GM12892 (cell line): ENCODE data around the gene ARHGDIG.

Experiments used
- DNase-seq: peaks from one replicate; pipeline ENCODE4 v3.0.0; 2011; ENCODE audit not compliant: insufficient read length
- FAIRE-seq: peaks from 2 replicates; lab custom pipeline; 2011; peaks lifted over from hg19 to GRCh38; lab: Jason Lieb, UNC
- POLR2A ChIP-seq: IDR thresholded peaks from 2 replicates; pipeline ENCODE4 v1.6.1; 2011; ENCODE audit warnings: low read depth, low read length, control low read depth
- POLR2AphosphoS5 ChIP-seq: IDR thresholded peaks from 2 replicates; pipeline ENCODE4 v1.6.1; 2011; ENCODE audit warnings: low read depth, low read length, control low read depth
- TAF1 ChIP-seq: IDR thresholded peaks from 2 replicates; pipeline ENCODE4 v1.6.1; 2011; ENCODE audit warnings: low read depth, mild to moderate bottlenecking, control low read depth, low read length, borderline replicate concordance

Gene ARHGDIG

DNA sequence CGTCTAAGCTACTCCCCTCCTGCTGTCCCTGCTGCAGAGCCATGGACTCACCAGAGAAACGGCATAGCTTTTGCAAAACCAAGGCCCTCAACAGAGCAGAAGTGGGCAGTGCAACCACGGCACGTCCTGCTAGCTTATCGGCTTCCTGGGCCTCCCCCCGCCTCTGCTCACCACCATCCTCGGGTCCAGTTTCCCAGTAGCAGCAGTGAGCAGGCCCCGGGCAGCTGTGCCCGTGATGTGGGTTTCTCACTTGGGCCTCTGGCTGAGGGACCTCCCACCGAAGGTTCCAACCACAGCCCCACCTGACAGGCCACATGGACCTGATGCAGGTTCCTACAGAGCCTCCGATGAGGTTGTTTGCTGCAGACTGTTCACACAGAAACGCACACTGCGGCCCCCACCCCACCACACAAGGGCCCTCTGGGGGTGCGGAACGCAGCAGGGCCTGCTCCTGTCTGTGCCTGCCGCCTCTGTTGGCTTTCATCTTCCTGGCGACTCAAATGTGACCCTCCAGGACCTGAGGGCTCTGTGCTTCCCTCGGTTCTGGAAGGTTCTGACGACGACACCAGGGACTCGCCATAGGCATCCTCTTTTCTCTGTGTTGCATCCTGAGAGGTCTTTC lies 27.4 kb downstream of the ARHGDIG start:
- DNase-seq (no peak), FAIRE-seq (no peak)
- TF ChIP-seq POLR2A (no peak), TAF1 (no peak), POLR2AphosphoS5 (no peak)

DNA sequence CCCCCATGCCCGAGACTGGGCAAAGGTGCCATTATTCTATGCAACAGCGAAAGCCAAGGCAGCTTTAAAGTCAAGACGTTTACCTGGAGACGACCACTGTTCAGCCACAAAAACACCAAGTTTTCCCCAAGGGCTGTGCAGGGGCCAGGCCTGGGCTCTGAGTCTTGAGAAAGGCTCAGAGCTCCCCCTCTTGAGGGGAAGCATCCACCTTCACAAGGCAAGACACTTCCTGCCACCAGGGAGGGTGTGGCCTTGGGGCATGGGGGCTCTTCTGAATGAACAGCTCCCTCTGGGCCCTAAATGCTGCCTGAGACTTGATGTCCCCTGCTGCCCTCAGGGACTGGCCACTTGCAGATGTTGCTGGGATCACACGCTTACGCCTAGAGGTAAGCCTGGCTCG lies 29.1 kb downstream of the ARHGDIG start:
- FAIRE-seq = no peak

GRCh38 chr16:311725-312124 lies 31.3 kb downstream of the ARHGDIG start:
- no peak for FAIRE-seq
- TF ChIP-seq TAF1 = no peak
- TF ChIP-seq POLR2A = no peak
- DNase-seq = no peak

More for the DNA sequence above, 29.1 kb downstream of the ARHGDIG start:
- no peak for DNase-seq
- TF ChIP-seq POLR2A = no peak
- TF ChIP-seq POLR2AphosphoS5 = no peak
- no peak for TF ChIP-seq TAF1

GRCh38 chr16:314351-314750 lies 34.0 kb downstream of the ARHGDIG start:
- no peak for TF ChIP-seq POLR2AphosphoS5
- TF ChIP-seq POLR2A = no peak
- TF ChIP-seq TAF1 = no peak
- DNase-seq (no peak), FAIRE-seq (no peak)

- FAIRE-seq = no peak
- TF ChIP-seq TAF1 (no peak), POLR2A (no peak), POLR2AphosphoS5 (no peak)
- DNase-seq = no peak
These were observed 34.5 kb downstream of the ARHGDIG start for GRCh38 chr16:314795-315299.

DNA sequence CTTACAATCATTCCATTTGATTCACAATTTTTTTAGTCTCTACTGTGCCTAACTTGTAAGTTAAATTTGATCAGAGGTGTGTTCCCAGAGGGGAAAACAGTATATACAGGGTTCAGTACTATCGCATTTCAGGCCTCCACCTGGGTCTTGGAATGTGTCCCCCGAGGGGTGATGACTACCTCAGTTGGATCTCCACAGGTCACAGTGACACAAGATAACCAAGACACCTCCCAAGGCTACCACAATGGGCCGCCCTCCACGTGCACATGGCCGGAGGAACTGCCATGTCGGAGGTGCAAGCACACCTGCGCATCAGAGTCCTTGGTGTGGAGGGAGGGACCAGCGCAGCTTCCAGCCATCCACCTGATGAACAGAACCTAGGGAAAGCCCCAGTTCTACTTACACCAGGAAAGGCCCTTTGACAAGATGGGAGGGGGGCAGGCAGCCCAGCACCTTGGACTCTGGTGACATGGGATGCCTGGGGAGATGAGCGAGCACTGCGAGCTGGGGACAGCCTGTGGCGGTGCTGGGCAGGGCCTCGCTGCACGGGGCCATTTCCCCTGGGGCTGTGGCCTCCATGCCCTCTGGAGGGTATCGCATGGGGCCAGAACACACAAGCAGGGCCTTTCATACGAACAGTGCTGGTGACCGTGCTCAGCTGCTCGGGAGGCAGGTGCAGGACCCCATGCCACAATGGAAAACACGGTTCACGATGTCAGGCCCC lies 36.5 kb downstream of the ARHGDIG start:
- TF ChIP-seq POLR2A (no peak), TAF1 (no peak), POLR2AphosphoS5 (no peak)
- FAIRE-seq (no peak), DNase-seq (no peak)

DNA sequence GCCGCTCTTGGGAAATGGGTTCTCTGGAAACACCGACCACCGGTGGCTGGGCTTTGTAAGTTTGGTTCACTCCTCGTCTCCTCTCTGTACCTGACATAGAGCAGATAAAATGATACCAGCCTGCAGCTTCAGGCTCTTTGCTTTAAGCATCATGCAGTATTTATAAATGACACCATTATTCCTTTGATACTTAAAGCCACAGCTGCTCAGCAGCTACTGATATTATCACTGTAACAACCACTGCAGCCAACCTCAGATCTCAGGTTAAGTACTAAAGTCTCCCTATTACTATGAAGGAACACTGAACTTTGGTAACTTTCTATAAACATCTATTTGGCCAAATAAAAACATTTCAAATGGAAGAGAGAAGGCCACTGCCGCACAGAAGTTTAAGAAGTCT lies 37.2 kb downstream of the ARHGDIG start:
- no peak for FAIRE-seq
- no peak for TF ChIP-seq TAF1
- no peak for TF ChIP-seq POLR2A
- no peak for TF ChIP-seq POLR2AphosphoS5
- DNase-seq = no peak

- TF ChIP-seq POLR2A (no peak), POLR2AphosphoS5 (no peak), TAF1 (no peak)
- no peak for DNase-seq
- FAIRE-seq = no peak
These were observed 38.2 kb downstream of the ARHGDIG start for GRCh38 chr16:318628-319027.

GRCh38 chr16:320206-320605 lies 39.8 kb downstream of the ARHGDIG start:
- DNase-seq (no peak), FAIRE-seq (no peak)
- TF ChIP-seq TAF1 (no peak), POLR2A (no peak), POLR2AphosphoS5 (no peak)

GRCh38 chr16:321532-321931 lies 41.1 kb downstream of the ARHGDIG start:
- TF ChIP-seq TAF1 = no peak
- no peak for TF ChIP-seq POLR2AphosphoS5
- no peak for TF ChIP-seq POLR2A
- DNase-seq = no peak
- FAIRE-seq = no peak

GRCh38 chr16:322476-323143 lies 42.2 kb downstream of the ARHGDIG start:
- TF ChIP-seq TAF1 (no peak), POLR2AphosphoS5 (no peak), POLR2A (no peak)
- no peak for DNase-seq
- no peak for FAIRE-seq
